Inferior parietal cortex (tissue), 1 donor: Measurements from ENCODE around the gene NFAT5.
"Not testable (repeated sequence)": the region's sequence is repeated elsewhere in the genome, so short reads cannot be mapped to it uniquely, and the experiment has no call there.

Experiments
- DNase-seq: peaks from one replicate; pipeline ENCODE4 v3.0.0-alpha.2; 2016; ENCODE audit errors: extremely low spot score

The NFAT5 gene

GRCh38 chr16:69553332-69553731, 12.4 kb upstream of the NFAT5 start:
- no peak for DNase-seq

- no peak for DNase-seq
Observed at GRCh38 chr16:69554495-69554894, 11.3 kb upstream of the NFAT5 start.

GRCh38 chr16:69555437-69555836, 10.3 kb upstream of the NFAT5 start:
- no peak for DNase-seq

- no peak for DNase-seq
Observed at GRCh38 chr16:69555867-69556266, 9.9 kb upstream of the NFAT5 start.

GRCh38 chr16:69559164-69559563, 6.6 kb upstream of the NFAT5 start:
- DNase-seq, result no peak

- DNase-seq, result not testable (repeated sequence)
Observed at GRCh38 chr16:69561367-69561766, 4.4 kb upstream of the NFAT5 start.

- no peak for DNase-seq
Observed at GRCh38 chr16:69561901-69562300, 3.9 kb upstream of the NFAT5 start.

- no peak for DNase-seq
Observed at GRCh38 chr16:69562813-69563212, 3.0 kb upstream of the NFAT5 start.

GRCh38 chr16:69563605-69564580, 1.9 kb upstream of the NFAT5 start:
- peak; percentile 17 for DNase-seq

- DNase-seq, result peak; percentile 38
Observed at GRCh38 chr16:69564845-69565670, 708 bp upstream of the NFAT5 start.

- no peak for DNase-seq
Observed at GRCh38 chr16:69566240-69566980, 644 bp downstream of the NFAT5 start.

- peak; percentile 59 for DNase-seq
Observed at GRCh38 chr16:69566981-69567680, 1.4 kb downstream of the NFAT5 start.

- DNase-seq, result no peak
Observed at GRCh38 chr16:69568676-69569075, 2.9 kb downstream of the NFAT5 start.

- DNase-seq, result not testable (repeated sequence)
Observed at GRCh38 chr16:69578771-69579170, 13.0 kb downstream of the NFAT5 start.

- DNase-seq, result no peak
Observed at GRCh38 chr16:69579783-69580481, 14.2 kb downstream of the NFAT5 start.

GRCh38 chr16:69581297-69581696, 15.5 kb downstream of the NFAT5 start:
- DNase-seq, result no peak

GRCh38 chr16:69584493-69584892, 18.7 kb downstream of the NFAT5 start:
- DNase-seq, result not testable (repeated sequence)

- no peak for DNase-seq
Observed at GRCh38 chr16:69589434-69590269, 23.9 kb downstream of the NFAT5 start.

- DNase-seq, result no peak
Observed at GRCh38 chr16:69590590-69590989, 24.8 kb downstream of the NFAT5 start.
